SK-N-SH (cell line): ENCODE data around the gene ADGRL3.

Experiments used
- CTCF ChIP-seq: fragments of 200-600 bp; sonication (generic); IDR thresholded peaks from 2 replicates; pipeline ENCODE4 v1.6.1; 2017; ENCODE audit warnings: antibody characterized with exemption, mild to moderate bottlenecking, moderate library complexity
- ELF1 ChIP-seq: IDR thresholded peaks from 2 replicates; pipeline ENCODE4 v1.4.0; 2012
- EZH2phosphoT487 ChIP-seq: fragments of 200-600 bp; sonication (generic); IDR thresholded peaks from 2 replicates; pipeline ENCODE4 v1.6.1; 2017; ENCODE audit warnings: low read depth, mixed run types, mild to moderate bottlenecking, antibody characterized with exemption, moderate library complexity, borderline replicate concordance
- GABPA ChIP-seq: IDR thresholded peaks from 2 replicates; pipeline ENCODE4 v1.4.0; 2012; ENCODE audit warnings: low read depth, mild to moderate bottlenecking
- JUND ChIP-seq: IDR thresholded peaks from 2 replicates; pipeline ENCODE4 v1.4.0; 2012
- NRF1 ChIP-seq: IDR thresholded peaks from 2 replicates; pipeline ENCODE4 v1.6.1; 2012; ENCODE audit warnings: low read depth, mild to moderate bottlenecking, low read length
- POLR2AphosphoS5 ChIP-seq: IDR thresholded peaks from 2 replicates; pipeline ENCODE4 v1.6.1; 2012; ENCODE audit warnings: low read depth, low read length
- RAD21 ChIP-seq: IDR thresholded peaks from 2 replicates; pipeline ENCODE4 v1.6.1; 2012; ENCODE audit warnings: mild to moderate bottlenecking, low read length
- RFX5 ChIP-seq: IDR thresholded peaks from 2 replicates; pipeline ENCODE4 v1.6.1; 2012; ENCODE audit warnings: mild to moderate bottlenecking, improper control_type of control experiment, low read length
- SMC3 ChIP-seq: IDR thresholded peaks from 2 replicates; pipeline ENCODE4 v1.6.1; 2012; ENCODE audit warnings: low read depth, low read length, improper control_type of control experiment
- TEAD4 ChIP-seq: IDR thresholded peaks from 2 replicates; pipeline ENCODE4 v1.4.0; 2012; ENCODE audit warnings: mild to moderate bottlenecking, borderline replicate concordance; ENCODE audit not compliant: insufficient read depth
- USF1 ChIP-seq: IDR thresholded peaks from 2 replicates; pipeline ENCODE4 v1.4.0; 2012; ENCODE audit warnings: low read depth, borderline replicate concordance

- no peak for TF ChIP-seq SMC3
- TF ChIP-seq POLR2AphosphoS5, result no peak
- no peak for TF ChIP-seq RAD21
- TF ChIP-seq CTCF, result no peak
- TF ChIP-seq TEAD4, result no peak
- no peak for TF ChIP-seq EZH2phosphoT487
- TF ChIP-seq NRF1, result no peak
- no peak for TF ChIP-seq RFX5
- no peak for TF ChIP-seq GABPA
- TF ChIP-seq JUND, result no peak
- TF ChIP-seq USF1, result no peak
- no peak for TF ChIP-seq ELF1
These were observed 734.1 kb downstream of the ADGRL3 start for GRCh38 chr4:61934198-61934597.
